Tongue (tissue), 2 donors: ENCODE results near the gene NOXO1. TPM values are rescaled to one million over a fixed set of nuclear protein-coding genes. Genes with fewer than 3 reads are reported as not detected.
"Not testable (repeated sequence)": the region's sequence is repeated elsewhere in the genome, so short reads cannot be mapped to it uniquely, and the experiment has no call there.

Experiments
- DNase-seq: peaks from one replicate; pipeline ENCODE4 v3.0.0-alpha.2; 2015
- total RNA-seq: library from RNA; depleted of rRNA; stranded (reverse); fragments of >200 nt; gene quantifications from one replicate; pipeline ENCODE4 v1.2.3, GENCODE V29; 2014

Gene NOXO1
- total RNA-seq = 2.5 TPM

GRCh38 chr16:1981398-1981836, at the start of gene NOXO1:
Gene NOXO1 (minus strand): TSS chr16:1981469. CDS start chr16:1981179, 290 bp downstream.
- DNase-seq = no peak

- no peak for DNase-seq
Observed at GRCh38 chr16:2030036-2030435, 48.8 kb upstream of the NOXO1 start.

- DNase-seq = no peak
Observed at GRCh38 chr16:2029350-2029749, 48.1 kb upstream of the NOXO1 start.

- no peak for DNase-seq
Observed at GRCh38 chr16:2028620-2029220, 47.5 kb upstream of the NOXO1 start.

- DNase-seq = no peak
Observed at GRCh38 chr16:2028146-2028545, 46.9 kb upstream of the NOXO1 start.

- peak; percentile 15 for DNase-seq
Observed at GRCh38 chr16:2027024-2028010, 46.0 kb upstream of the NOXO1 start.

- DNase-seq = peak; percentile 57
Observed at GRCh38 chr16:2026461-2027023, 45.3 kb upstream of the NOXO1 start, which contains the start of gene NHERF2. Gene NHERF2 (plus strand): TSS chr16:2026902. CDS start chr16:2027006, 104 bp downstream.

- DNase-seq = no peak
Observed at GRCh38 chr16:2025878-2026460, 44.7 kb upstream of the NOXO1 start.

- no peak for DNase-seq
Observed at GRCh38 chr16:2025251-2025650, 44.0 kb upstream of the NOXO1 start.

- no peak for DNase-seq
Observed at GRCh38 chr16:2024032-2024420, 42.8 kb upstream of the NOXO1 start.

GRCh38 chr16:2023092-2024031, 42.1 kb upstream of the NOXO1 start:
- DNase-seq = peak; percentile 95

GRCh38 chr16:2022723-2023091, 41.4 kb upstream of the NOXO1 start:
- peak; percentile 61 for DNase-seq

GRCh38 chr16:2019921-2020831, 38.9 kb upstream of the NOXO1 start:
- peak; percentile 30 for DNase-seq

- DNase-seq = peak; percentile 53
Observed at GRCh38 chr16:2019518-2019920, 38.2 kb upstream of the NOXO1 start, which contains the start of gene NPW. Gene NPW (plus strand): TSS chr16:2019785.

- DNase-seq = no peak
Observed at GRCh38 chr16:2016407-2016922, 35.2 kb upstream of the NOXO1 start.

GRCh38 chr16:2015947-2016208, 34.6 kb upstream of the NOXO1 start:
- no peak for DNase-seq

- peak; percentile 64 for DNase-seq
Observed at GRCh38 chr16:2015117-2015946, 34.1 kb upstream of the NOXO1 start.

- DNase-seq = no peak
Observed at GRCh38 chr16:2013527-2013926, 32.3 kb upstream of the NOXO1 start.

- DNase-seq = not testable (repeated sequence)
Observed at GRCh38 chr16:2011726-2012125, 30.5 kb upstream of the NOXO1 start.
